Endodermal cell (in vitro differentiated cells): ENCODE results near the gene TNFSF11. TPM values are rescaled to one million over a fixed set of nuclear protein-coding genes. Genes with fewer than 3 reads are reported as not detected.

Experiments used
- DNase-seq: peaks from one replicate; pipeline ENCODE4 v3.0.0-alpha.2; 2017
- H3K27ac ChIP-seq: 2 replicates; pipeline ENCODE4 v1.5.1; 2013; ENCODE audit warnings: mild to moderate bottlenecking, low read depth, low read length, moderate library complexity
- H3K27me3 ChIP-seq: 2 replicates; pipeline ENCODE4 v1.6.1; 2013; ENCODE audit warnings: mild to moderate bottlenecking, low read length, moderate library complexity; ENCODE audit not compliant: insufficient read depth, control insufficient read depth, poor library complexity, severe bottlenecking
- H3K36me3 ChIP-seq: 2 replicates; pipeline ENCODE4 v1.7.0; 2013; ENCODE audit warnings: mild to moderate bottlenecking, low read length, moderate library complexity; ENCODE audit not compliant: control insufficient read depth, insufficient read depth
- H3K4me1 ChIP-seq: one replicate; pipeline ENCODE4 v1.7.0; 2013; ENCODE audit warnings: low read length; ENCODE audit not compliant: control insufficient read depth, insufficient read depth
- H3K4me3 ChIP-seq: 2 replicates; pipeline ENCODE4 v1.5.1; 2013; ENCODE audit warnings: mild to moderate bottlenecking, low read length, moderate library complexity
- H3K9ac ChIP-seq: 2 replicates; pipeline ENCODE4 v1.6.1; 2013; ENCODE audit warnings: mild to moderate bottlenecking, low read length, moderate library complexity; ENCODE audit not compliant: poor library complexity, severe bottlenecking; ENCODE audit errors: extremely low read depth
- H3K9me3 ChIP-seq: 2 replicates; pipeline ENCODE4 v1.6.1; 2013; ENCODE audit warnings: mild to moderate bottlenecking, low read length, moderate library complexity; ENCODE audit not compliant: control insufficient read depth
- H3K27ac Mint-ChIP-seq: 2 replicates; pipeline ENCODE4 v1.8.0; 2020; ENCODE audit warnings: mixed read lengths
- H3K27me3 Mint-ChIP-seq: 2 replicates; pipeline ENCODE4 v1.8.0; 2021; ENCODE audit warnings: mild to moderate bottlenecking, mixed read lengths; ENCODE audit not compliant: insufficient read depth
- H3K36me3 Mint-ChIP-seq: 2 replicates; pipeline ENCODE4 v1.8.0; 2020; ENCODE audit warnings: low read depth, mixed read lengths
- H3K4me1 Mint-ChIP-seq: 2 replicates; pipeline ENCODE4 v1.8.0; 2020; ENCODE audit warnings: mixed read lengths
- H3K4me3 Mint-ChIP-seq: 2 replicates; pipeline ENCODE4 v1.8.0; 2020; ENCODE audit warnings: mild to moderate bottlenecking, moderate library complexity, mixed read lengths
- H3K9me3 Mint-ChIP-seq: 2 replicates; pipeline ENCODE4 v1.8.0; 2020; ENCODE audit warnings: mild to moderate bottlenecking, mixed read lengths
- WGBS, 2 experiments: methylation state at CpG; one replicate each; pipeline versions ENCODE4 v1.1.5 to v1.1.7; 2013; ENCODE audit warnings: missing lambda C conversion rate in 2 of 2, mixed read lengths in 1 of 2; ENCODE audit not compliant: insufficient coverage in 1 of 2, insufficient read length in 1 of 2; 5-methylcytosine and 5-hydroxymethylcytosine counted together
- total RNA-seq, 2 donors: library from RNA; stranded (reverse); fragmentation: NEBNext Ultra II Directional in 1 of 2; extraction: Animal tissue kit (Norgen Biotek cat#: 25700) in 1 of 2; gene quantifications; 2 replicates in 1 of 2; 3 replicates in 1 of 2; pipeline ENCODE4 v1.2.1, GENCODE V29; 2021
- TF ChIP-seq, protein P1 (sequence below): fragments of 200-600 bp; sonication (generic); conservative IDR thresholded peaks from 2 replicates; pipeline ENCODE4 v1.5.0; 2021; ENCODE audit warnings: antibody characterized with exemption, mild to moderate bottlenecking

TNFSF11 gene
- total RNA-seq, 2 donors from 2014 or later: 0.53 to 1.1 TPM

DNA sequence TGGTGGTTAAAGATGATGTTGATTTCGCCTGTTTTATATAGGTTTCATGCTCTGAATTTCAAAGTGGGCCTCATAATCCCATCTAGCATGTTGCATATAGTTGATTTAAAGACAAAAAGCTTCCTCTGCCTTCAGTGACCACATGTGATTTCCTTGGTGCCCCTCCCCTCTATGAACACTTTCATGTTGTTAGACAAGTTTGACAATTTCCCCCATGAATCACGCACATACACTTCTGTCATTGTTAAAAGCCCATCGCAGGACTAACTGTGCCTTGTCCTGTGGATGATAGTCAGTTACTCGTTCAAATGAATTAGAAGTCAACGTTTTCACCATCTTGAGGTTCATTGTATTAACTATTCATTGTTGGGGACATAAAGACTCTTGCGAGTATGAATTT is 6.7 kb downstream of the TNFSF11 start:
- H3K27ac Mint-ChIP-seq: no peak overlapping the region
- no peaks in the 10 kb centered on the region for H3K9me3 Mint-ChIP-seq
- no peaks in the 10 kb centered on the region for H3K36me3 Mint-ChIP-seq
- H3K4me1 Mint-ChIP-seq: peaks cover 3% of the 10 kb centered on the region
- peaks cover 16% of the 10 kb centered on the region for H3K27me3 ChIP-seq
- no peaks in the 10 kb centered on the region for H3K36me3 ChIP-seq
- H3K27ac ChIP-seq: no peak overlapping the region
- 86 to 87% methylated on average over 5 of the region's 6 CpGs for WGBS, 2 experiments
- no peak for DNase-seq
- H3K4me1 ChIP-seq: no peaks in the 10 kb centered on the region
- H3K9ac ChIP-seq: no peak overlapping the region
- H3K4me3 Mint-ChIP-seq: no peak overlapping the region
- H3K27me3 Mint-ChIP-seq: peaks cover 17% of the 10 kb centered on the region
- TF ChIP-seq, protein P1, sequence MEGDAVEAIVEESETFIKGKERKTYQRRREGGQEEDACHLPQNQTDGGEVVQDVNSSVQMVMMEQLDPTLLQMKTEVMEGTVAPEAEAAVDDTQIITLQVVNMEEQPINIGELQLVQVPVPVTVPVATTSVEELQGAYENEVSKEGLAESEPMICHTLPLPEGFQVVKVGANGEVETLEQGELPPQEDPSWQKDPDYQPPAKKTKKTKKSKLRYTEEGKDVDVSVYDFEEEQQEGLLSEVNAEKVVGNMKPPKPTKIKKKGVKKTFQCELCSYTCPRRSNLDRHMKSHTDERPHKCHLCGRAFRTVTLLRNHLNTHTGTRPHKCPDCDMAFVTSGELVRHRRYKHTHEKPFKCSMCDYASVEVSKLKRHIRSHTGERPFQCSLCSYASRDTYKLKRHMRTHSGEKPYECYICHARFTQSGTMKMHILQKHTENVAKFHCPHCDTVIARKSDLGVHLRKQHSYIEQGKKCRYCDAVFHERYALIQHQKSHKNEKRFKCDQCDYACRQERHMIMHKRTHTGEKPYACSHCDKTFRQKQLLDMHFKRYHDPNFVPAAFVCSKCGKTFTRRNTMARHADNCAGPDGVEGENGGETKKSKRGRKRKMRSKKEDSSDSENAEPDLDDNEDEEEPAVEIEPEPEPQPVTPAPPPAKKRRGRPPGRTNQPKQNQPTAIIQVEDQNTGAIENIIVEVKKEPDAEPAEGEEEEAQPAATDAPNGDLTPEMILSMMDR: no peak
- no peak overlapping the region for H3K4me3 ChIP-seq
- no peaks in the 10 kb centered on the region for H3K9me3 ChIP-seq

DNA sequence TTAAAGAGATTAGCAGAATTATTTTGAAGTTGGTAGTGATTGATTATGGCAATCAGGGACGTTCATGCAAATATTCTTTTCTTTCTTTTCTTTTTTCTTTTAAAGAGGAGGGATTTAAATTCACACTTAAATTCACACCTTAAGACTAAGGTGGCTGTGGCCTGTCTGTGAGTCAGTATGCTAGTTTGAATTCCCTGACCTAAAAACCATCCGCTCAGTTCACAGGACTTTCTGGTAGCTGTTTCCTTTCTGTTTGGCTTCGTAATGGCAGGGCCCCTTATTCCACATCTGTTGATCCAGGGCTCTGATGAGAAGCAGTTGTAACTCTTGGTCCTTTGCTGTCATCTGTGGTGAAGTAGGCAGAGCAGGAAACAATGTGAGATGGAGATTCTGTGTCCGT is 7.5 kb downstream of the TNFSF11 start:
- H3K9me3 Mint-ChIP-seq: no peaks in the 10 kb centered on the region

DNA sequence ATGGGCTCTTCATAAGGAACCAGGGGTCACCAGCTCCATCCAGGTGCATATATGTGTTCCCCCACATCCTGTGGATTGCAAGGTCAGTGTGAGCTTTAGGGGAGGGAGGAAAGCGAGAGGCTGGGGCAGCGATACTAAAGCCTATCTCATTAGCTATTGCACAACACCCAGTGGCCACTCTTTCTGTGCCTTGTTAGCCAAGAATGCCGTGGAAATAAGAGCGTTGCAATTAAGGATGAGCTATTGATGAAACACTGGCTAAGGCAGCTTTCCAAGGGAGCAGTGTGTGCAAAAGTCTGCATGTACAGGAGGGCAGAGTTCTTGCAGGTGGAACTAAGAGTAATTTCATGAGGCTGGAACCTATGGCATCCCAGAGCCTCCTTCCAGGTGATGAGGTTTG is 17.6 kb downstream of the TNFSF11 start:
- no peak overlapping the region for H3K4me3 ChIP-seq
- no peak overlapping the region for H3K27ac Mint-ChIP-seq
- no peaks in the 10 kb centered on the region for H3K4me1 ChIP-seq
- WGBS, 2 experiments: 91 to 100% methylated on average over 2 to 4 of the region's 4 CpGs
- H3K4me1 Mint-ChIP-seq: peaks cover 25% of the 10 kb centered on the region
- H3K27me3 ChIP-seq: peaks cover 4% of the 10 kb centered on the region
- no peaks in the 10 kb centered on the region for H3K36me3 ChIP-seq
- no peaks in the 10 kb centered on the region for H3K36me3 Mint-ChIP-seq
- no peak for DNase-seq
- H3K9ac ChIP-seq: no peak overlapping the region
- no peak overlapping the region for H3K27ac ChIP-seq
- no peaks in the 10 kb centered on the region for H3K9me3 ChIP-seq
- H3K9me3 Mint-ChIP-seq: no peaks in the 10 kb centered on the region
- TF ChIP-seq, protein P1: no peak
- H3K4me3 Mint-ChIP-seq: no peak overlapping the region
- H3K27me3 Mint-ChIP-seq: peaks cover 12% of the 10 kb centered on the region

More for the DNA sequence above, 7.5 kb downstream of the TNFSF11 start:
- peaks cover 8% of the 10 kb centered on the region for H3K27me3 ChIP-seq
- H3K27ac Mint-ChIP-seq: no peak overlapping the region
- no peaks in the 10 kb centered on the region for H3K36me3 ChIP-seq
- H3K9ac ChIP-seq: no peak overlapping the region
- no peak for DNase-seq
- H3K27ac ChIP-seq: no peak overlapping the region
- H3K4me1 ChIP-seq: no peaks in the 10 kb centered on the region
- peaks cover 3% of the 10 kb centered on the region for H3K4me1 Mint-ChIP-seq
- H3K4me3 ChIP-seq: no peak overlapping the region
- H3K36me3 Mint-ChIP-seq: no peaks in the 10 kb centered on the region
- peaks cover 9% of the 10 kb centered on the region for H3K27me3 Mint-ChIP-seq
- no peaks in the 10 kb centered on the region for H3K9me3 ChIP-seq
- WGBS, 2 experiments: 90 to 94% methylated on average over 3 of the region's 4 CpGs
- no peak overlapping the region for H3K4me3 Mint-ChIP-seq
- TF ChIP-seq, protein P1: no peak
